ENCODE measurements around the gene RHBDD3.
A peak's percentile ranks its signal among the peaks of the same experiment; 100 is the strongest.
"Not testable (repeated sequence)": the region's sequence is repeated elsewhere in the genome, so short reads cannot be mapped to it uniquely, and the experiment has no call there.

The RHBDD3 gene

DNA sequence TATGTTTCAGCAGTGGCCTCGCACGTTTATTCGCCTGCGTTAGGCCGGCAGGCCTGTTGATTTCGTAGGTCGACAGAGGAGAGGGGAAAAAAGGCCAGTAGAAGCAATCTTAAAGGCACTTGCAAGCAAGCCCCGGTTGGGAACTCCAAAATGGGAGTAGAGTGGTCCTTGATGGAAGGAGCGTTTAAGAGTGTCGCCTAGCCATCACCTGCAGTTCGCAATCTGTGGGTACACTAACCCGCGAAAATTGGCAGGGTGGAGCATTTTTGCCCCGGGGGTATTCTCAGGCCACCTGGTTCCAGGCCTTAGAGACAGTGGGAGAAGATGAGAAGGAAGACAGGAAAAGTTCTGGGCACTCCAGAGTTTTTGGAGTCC is 1.4 kb upstream of the RHBDD3 start:
- no peak for DNase-seq

- peak; percentile 14 for DNase-seq
Observed at GRCh38 chr22:29268511-29269229, 889 bp upstream of the RHBDD3 start.

DNA sequence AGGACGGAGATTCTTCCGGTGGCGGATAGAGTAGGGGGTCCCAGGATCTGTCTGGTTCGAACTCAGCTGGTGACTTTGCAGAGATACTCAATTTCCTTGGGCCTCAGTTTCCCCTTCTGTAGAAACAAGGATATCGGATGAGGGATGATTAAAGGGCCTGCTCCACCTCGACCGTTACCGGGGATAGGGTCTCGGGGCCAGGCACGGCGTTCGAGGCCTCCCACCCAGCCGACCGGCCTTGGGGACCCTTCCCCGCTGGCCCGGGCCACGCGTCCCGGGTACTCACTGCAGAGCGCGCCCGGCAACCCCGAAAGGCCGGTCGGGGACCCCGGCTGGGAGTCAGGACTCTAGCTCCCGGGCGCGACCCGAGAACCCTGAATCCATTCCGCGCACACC is 321 bp downstream of the RHBDD3 start:
- DNase-seq, result no peak

- DNase-seq, result no peak
Observed at GRCh38 chr22:29266564-29267461, 968 bp downstream of the RHBDD3 start.

- no peak for DNase-seq
Observed at GRCh38 chr22:29265929-29266328, 1.9 kb downstream of the RHBDD3 start.

DNA sequence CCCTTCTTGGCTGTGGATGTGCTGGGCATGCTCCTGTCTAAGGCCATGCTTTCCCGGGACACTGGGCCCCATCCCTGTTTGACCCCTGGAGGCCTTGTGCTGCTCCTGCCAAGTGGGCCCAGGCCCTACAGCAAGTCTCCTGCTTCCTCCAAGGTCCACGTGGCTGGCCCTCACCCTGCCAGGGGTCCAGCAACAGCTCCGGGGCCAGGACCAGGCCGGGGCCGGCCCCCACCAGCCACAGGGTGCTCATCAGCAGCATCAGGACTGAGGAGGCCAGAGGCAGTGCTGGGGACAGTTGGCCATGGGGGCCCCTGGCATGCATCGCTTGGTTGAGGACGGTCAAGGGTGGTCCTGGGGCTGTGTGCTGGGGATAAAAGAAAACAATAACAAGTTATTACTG is 2.5 kb downstream of the RHBDD3 start:
- DNase-seq, result no peak

DNA sequence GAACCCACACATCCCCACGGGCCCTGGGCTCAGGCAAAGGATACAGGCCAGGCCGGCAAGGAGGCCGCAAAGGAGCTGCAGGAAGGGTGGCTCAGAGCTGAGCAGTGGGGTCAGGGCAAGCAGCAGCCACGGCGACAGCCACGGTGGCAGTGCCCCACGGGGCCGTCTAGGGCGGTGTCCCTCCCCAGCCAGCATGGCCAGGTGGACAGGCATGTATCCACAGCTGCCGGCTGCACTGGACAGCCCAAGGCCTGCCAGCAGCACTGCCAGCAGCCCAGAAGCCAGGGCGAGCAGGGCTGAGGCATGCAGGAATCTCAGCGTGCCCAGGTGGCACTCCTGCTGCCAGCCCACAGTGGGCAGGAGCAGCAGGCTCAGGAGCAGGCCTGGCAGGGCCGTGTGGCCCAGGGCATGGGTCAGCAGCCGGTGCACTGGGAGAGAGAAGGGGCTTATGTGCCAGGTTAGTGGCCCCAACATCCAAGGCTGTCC is 3.9 kb downstream of the RHBDD3 start:
- DNase-seq, result no peak

DNA sequence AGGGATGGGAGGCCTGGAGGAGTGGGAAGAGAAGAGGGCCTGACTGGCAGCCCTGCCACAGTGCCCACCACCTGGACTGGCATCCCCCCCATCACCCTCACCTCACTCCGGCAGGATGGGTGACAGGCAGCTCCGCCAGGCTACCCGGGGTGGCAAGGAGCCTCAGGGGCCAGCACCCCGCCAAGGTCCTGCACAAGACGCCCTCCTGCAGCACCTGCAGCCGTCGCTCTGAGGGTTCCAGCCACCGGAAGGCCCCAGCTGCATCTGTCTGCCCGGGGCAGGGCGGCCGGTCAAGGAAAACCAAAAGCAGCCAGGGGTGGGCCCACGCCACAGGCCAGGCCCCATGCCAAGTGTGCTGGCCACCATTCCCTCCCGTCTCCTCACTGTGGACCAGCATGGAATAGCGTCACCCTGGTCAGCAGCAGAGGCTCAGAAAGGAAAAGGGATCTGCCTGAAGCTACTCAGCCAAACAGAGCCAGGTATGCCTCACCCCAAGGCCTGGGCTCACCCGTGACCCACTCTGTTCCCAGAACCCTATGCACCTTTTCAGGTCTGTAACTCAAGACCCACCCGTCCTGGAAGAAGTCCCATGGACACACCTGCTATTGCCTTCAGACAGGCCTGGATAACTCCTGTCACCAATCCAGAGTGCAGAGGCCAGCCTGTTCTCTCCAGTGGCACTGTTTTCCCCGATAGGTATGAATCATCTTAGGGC is 7.0 kb downstream of the RHBDD3 start:
- no peak for DNase-seq

DNA sequence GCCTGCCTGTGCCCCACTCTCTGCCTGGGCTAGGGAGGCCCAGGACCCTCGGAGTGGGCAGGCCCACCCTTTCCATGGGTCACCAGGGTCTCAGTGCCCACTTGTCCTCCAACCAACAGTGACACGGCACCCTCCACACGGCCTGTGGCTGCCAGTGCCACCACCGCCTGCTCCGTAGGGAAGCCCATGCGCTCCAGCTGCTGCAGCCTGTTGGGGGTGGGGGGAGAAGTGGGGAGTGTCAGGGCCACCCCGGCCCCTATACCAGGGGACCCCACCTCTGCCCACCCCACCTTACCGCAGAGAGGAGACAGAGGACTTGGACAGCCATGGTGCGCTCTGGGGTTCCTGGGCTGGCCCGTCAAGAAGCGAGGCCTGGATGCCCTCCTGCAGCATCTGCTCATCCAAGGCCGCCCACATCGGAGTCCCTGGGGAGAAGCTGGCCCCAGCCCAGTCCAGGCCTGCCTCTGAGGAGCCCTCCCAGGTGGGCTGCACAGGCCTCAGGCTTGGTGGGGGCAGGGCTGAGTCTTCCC is 7.7 kb downstream of the RHBDD3 start:
- no peak for DNase-seq

- DNase-seq, result no peak
Observed at GRCh38 chr22:29259253-29259899, 8.4 kb downstream of the RHBDD3 start.

- DNase-seq, result no peak
Observed at GRCh38 chr22:29258407-29259252, 9.2 kb downstream of the RHBDD3 start.

DNA sequence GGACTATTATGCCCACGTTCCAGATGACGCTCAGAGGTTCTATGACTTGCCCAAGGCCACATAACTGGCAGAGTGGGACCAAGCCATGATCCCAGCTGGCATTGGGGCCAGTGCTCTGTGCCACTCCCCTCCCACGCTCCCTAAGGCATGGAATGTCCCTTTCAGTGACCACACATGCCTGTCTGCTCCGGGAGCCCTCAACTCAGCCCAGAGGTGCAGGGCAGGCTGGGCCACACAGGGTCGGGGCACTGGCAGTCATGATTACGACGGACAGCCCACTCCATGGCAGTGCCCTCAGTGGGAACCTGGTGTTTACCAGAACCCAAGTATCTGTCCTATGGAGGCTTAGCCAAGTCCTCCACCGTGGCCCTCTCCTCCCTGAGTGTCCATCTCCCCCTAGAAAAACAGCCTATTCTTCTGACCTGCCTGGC is 10.0 kb downstream of the RHBDD3 start:
- DNase-seq, result no peak

DNA sequence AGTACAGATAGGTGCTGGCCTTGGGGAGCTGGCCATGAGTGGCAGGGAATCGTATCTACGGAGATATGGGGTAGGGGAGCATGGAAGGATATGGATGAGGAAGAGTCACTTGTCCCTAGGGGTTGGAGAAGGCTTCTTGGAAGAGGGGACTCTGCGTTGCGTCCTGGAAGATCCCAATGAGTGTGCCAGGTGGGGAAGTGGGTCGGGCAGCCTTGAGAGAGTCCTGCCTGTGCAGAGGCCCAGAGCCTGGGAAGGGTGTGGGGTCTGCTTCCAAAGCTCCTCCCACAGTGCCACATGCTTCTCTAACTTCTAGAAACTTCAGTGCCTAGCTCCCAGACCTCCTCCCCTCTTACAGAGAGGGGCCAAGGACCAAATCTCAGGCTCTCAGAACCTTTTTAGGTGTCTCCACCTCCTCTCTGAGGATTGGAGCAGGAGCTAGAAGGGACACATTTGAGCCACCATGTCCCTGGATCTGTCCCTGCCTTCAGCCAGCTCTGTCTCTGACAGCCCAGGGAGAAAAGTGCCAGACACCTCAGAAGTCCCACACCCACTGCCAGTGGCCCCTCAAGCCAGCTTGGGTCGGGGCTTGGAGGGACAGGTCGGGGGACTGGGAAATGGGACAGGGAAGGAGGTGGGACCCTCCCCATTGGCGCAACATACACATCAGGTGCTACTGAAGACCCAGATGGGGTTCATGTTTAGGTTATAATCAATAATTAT is 11.0 kb downstream of the RHBDD3 start:
- DNase-seq, result no peak

DNA sequence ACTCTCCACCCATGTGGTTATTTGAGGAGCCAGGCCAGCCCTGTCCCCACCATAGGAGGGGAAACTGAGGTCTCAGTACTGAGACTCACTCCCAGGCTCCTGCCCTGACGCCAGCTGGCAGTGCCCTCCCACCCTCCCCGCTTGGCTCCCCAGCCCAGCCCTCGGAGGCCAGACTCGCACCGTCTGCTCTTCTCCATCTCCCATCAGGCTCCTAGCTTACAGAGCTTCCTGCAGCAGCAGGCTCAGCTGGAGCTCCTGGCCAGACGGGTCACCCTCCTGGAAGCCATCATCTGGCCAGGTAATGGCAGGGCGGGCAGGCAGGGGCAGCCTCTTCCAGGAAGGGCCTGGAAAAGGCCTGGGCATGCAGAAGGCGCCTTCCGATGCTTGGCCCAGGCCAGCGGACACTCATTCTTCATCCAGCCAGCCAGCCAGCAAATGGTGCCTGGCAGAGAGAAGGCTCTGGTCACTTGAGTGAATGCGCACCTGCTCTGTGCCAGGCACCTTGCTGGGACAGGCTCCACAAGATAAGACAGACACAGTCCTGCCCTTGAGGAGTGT is 12.6 kb downstream of the RHBDD3 start:
- no peak for DNase-seq

- DNase-seq, result no peak
Observed at GRCh38 chr22:29254286-29254660, 13.5 kb downstream of the RHBDD3 start.

GRCh38 chr22:29253561-29254285 is 14.1 kb downstream of the RHBDD3 start:
- DNase-seq, result no peak

DNA sequence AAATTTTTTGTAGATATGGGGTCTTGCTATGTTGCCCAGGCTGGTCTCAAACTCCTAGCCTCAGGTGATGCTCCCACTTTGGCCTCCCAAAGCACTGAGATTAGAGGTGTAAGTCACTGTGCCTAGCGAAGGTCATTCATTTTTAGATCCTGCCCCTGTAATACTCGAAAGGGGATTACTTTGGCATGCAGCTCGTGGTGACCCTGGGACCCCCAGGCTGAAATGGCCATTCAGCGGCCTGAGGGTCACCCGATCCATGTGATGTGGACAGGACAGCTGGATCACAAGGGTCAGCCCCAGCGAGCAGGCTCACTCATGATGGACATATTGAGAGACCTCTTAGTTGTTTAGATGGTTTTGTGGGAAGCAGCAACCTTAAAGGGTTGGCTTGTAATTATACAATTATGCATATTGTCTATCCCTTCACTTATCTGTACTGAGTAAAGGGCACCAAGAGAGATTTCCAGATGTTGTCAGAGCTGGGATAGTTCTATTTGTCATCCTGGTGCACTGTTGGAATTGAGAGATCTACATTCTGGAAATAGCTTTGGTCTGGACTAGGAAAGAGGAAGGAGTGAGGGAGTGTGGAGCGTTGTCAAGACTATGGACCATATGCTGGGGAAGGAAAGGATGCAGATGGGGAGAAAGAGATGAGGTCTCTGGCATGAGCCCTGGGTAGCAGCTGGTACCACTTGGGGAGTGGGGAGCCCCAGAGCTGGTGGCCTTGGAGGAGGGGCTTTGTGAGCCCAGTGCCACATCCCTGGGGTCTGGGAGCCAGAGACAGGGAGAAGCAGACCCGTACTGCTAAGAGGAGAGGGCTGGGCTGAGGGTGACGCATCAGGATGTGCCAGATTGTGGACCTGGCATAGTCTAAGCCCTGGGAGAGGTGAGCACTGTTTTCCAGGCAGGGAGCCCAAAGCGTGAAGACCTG is 15.5 kb downstream of the RHBDD3 start:
- no peak for DNase-seq

GRCh38 chr22:29251265-29251664 is 16.5 kb downstream of the RHBDD3 start:
- DNase-seq, result no peak

GRCh38 chr22:29247891-29248290 is 19.9 kb downstream of the RHBDD3 start:
- not testable (repeated sequence) for DNase-seq

Measured in NCI-H1105 (cell line).